BE2C (cell line): Measurements from ENCODE around the gene ACD.

Experiments used
- DNase-seq: peaks from one replicate; pipeline ENCODE4 v3.0.0-alpha.2; 2020
- H3K27me3 ChIP-seq: fragments of 250-450 bp; sonication (Bioruptor Pico); 2 replicates; pipeline ENCODE4 v1.5.1; 2020; ENCODE audit warnings: mild to moderate bottlenecking
- H3K36me3 ChIP-seq: fragments of 250-450 bp; sonication (Bioruptor Pico); 2 replicates; pipeline ENCODE4 v1.5.1; 2020; ENCODE audit warnings: mild to moderate bottlenecking
- H3K4me1 ChIP-seq: fragments of 250-450 bp; sonication (Bioruptor Pico); 2 replicates; pipeline ENCODE4 v1.5.1; 2020
- H3K4me3 ChIP-seq: 2 replicates; pipeline ENCODE4 v1.5.1; 2011; ENCODE audit warnings: low read depth, low read length
- H3K9me3 ChIP-seq: fragments of 250-450 bp; sonication (Bioruptor Pico); 2 replicates; pipeline ENCODE4 v1.5.1; 2020
- TF ChIP-seq, protein P1 (sequence below): IDR thresholded peaks from 2 replicates; pipeline ENCODE4 v1.5.1; 2012; ENCODE audit warnings: mild to moderate bottlenecking, low read depth, low read length

ACD gene

GRCh38 chr16:67663877-67664222 is 3.8 kb upstream of the ACD start:
- peaks cover 5% of the 10 kb centered on the region for H3K4me1 ChIP-seq
- TF ChIP-seq, protein P1, sequence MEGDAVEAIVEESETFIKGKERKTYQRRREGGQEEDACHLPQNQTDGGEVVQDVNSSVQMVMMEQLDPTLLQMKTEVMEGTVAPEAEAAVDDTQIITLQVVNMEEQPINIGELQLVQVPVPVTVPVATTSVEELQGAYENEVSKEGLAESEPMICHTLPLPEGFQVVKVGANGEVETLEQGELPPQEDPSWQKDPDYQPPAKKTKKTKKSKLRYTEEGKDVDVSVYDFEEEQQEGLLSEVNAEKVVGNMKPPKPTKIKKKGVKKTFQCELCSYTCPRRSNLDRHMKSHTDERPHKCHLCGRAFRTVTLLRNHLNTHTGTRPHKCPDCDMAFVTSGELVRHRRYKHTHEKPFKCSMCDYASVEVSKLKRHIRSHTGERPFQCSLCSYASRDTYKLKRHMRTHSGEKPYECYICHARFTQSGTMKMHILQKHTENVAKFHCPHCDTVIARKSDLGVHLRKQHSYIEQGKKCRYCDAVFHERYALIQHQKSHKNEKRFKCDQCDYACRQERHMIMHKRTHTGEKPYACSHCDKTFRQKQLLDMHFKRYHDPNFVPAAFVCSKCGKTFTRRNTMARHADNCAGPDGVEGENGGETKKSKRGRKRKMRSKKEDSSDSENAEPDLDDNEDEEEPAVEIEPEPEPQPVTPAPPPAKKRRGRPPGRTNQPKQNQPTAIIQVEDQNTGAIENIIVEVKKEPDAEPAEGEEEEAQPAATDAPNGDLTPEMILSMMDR, result no peak
- no peaks in the 10 kb centered on the region; the same call in 1 of the 2 replicates for H3K36me3 ChIP-seq
- no peak for DNase-seq
- no peaks in the 10 kb centered on the region for H3K9me3 ChIP-seq
- H3K4me3 ChIP-seq, result no peak overlapping the region
- H3K27me3 ChIP-seq, result no peaks in the 10 kb centered on the region

- no peaks in the 10 kb centered on the region; the same call in 1 of the 2 replicates for H3K36me3 ChIP-seq
- no peaks in the 10 kb centered on the region for H3K27me3 ChIP-seq
- DNase-seq, result peak; percentile 68
- TF ChIP-seq, protein P1, result peak; percentile 37; the same call in 1 of the 2 replicates
- peaks cover 5% of the 10 kb centered on the region for H3K4me1 ChIP-seq
- H3K4me3 ChIP-seq, result no peak overlapping the region
- H3K9me3 ChIP-seq, result no peaks in the 10 kb centered on the region
These were observed 3.3 kb upstream of the ACD start for GRCh38 chr16:67663151-67663876.

- no peak for DNase-seq
- TF ChIP-seq, protein P1, result no peak
- H3K4me1 ChIP-seq, result peaks cover 3% of the 10 kb centered on the region
These were observed 2.6 kb upstream of the ACD start for GRCh38 chr16:67662653-67663010.

DNA sequence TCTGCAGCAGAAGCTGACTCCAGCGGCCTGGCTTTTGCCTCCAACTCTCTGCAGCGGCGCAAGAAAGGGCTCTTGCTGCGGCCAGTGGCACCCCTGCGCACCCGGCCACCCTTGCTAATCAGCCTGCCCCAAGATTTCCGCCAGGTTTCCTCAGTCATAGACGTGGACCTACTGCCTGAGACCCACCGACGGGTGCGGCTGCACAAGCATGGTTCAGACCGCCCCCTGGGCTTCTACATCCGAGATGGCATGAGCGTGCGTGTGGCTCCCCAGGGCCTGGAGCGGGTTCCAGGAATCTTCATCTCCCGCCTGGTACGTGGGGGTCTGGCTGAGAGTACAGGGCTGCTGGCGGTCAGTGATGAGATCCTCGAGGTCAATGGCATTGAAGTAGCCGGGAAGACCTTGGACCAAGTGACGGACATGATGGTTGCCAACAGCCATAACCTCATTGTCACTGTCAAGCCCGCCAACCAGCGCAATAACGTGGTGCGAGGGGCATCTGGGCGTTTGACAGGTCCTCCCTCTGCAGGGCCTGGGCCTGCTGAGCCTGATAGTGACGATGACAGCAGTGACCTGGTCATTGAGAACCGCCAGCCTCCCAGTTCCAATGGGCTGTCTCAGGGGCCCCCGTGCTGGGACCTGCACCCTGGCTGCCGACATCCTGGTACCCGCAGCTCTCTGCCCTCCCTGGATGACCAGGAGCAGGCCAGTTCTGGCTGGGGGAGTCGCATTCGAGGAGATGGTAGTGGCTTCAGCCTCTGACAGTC is 2.0 kb upstream of the ACD start:
- peak; percentile 17 for DNase-seq
- TF ChIP-seq, protein P1, result no peak
- H3K4me1 ChIP-seq, result no peaks in the 10 kb centered on the region; the same call in 1 of the 2 replicates
- no peaks in the 10 kb centered on the region; the same call in 1 of the 2 replicates for H3K36me3 ChIP-seq
- H3K27me3 ChIP-seq, result no peaks in the 10 kb centered on the region
- H3K9me3 ChIP-seq, result no peaks in the 10 kb centered on the region
- H3K4me3 ChIP-seq, result no peak overlapping the region

More at GRCh38 chr16:67662653-67663010, 2.6 kb upstream of the ACD start:
- H3K36me3 ChIP-seq, result no peaks in the 10 kb centered on the region; the same call in 1 of the 2 replicates
- no peaks in the 10 kb centered on the region for H3K27me3 ChIP-seq
- H3K9me3 ChIP-seq, result no peaks in the 10 kb centered on the region
- H3K4me3 ChIP-seq, result no peak overlapping the region

DNA sequence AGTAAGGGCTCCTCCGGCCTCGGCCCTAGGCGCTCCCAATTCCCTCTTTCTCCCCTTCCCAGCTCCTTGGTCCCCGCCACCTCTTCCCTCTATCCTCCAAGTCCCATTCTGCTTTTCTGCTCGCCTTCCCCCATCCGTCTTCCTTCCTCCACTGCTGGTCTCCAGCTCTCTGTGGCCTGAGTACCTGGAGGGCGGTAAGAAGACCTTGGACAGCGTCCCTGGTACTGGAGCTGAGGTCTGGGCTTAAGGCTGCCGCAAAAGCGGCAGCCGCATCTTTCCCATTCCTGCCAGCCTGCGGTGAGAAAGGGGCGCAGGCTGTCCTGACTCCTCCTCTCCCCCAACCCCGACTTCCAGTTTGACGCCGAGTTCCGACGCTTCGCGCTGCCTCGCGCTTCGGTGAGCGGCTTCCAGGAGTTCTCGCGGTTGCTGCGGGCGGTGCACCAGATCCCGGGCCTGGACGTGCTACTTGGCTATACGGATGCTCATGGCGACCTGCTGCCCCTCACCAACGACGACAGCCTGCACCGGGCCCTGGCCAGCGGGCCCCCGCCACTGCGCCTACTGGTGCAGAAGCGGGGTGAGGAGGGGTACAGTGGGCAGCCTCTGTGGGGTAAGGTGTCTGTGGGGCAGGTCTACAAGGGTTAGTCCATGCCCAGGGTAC is 1.2 kb upstream of the ACD start:
- Histone ChIP-seq H3K9me3 (no peaks in the 10 kb centered on the region), H3K27me3 (no peaks in the 10 kb centered on the region), H3K4me1 (no peaks in the 10 kb centered on the region; the same call in 1 of the 2 replicates), H3K4me3 (peak overlapping the region; percentile 96), H3K36me3 (peaks cover 1% of the 10 kb centered on the region)
- TF ChIP-seq, protein P1, result no peak
- peak; percentile 40 for DNase-seq
